D721Med (cell line): ENCODE results near the gene UBE2Q2.

Experiments
- DNase-seq: peaks from one replicate; pipeline ENCODE4 v3.0.0; 2011; ENCODE audit warnings: low spot score; ENCODE audit not compliant: insufficient read length
- FAIRE-seq: peaks from 2 replicates; lab custom pipeline; 2011; peaks lifted over from hg19 to GRCh38; lab: Jason Lieb, UNC
- CTCF ChIP-seq: IDR thresholded peaks from 2 replicates; pipeline ENCODE4 v1.5.1; 2012; ENCODE audit warnings: mild to moderate bottlenecking, control low read depth; ENCODE audit not compliant: insufficient read depth; ENCODE audit errors: missing control alignments

UBE2Q2 gene

GRCh38 chr15:75920079-75920478 lies 76.8 kb downstream of the UBE2Q2 start:
- TF ChIP-seq CTCF: no peak
- no peak for DNase-seq
- FAIRE-seq: no peak

- FAIRE-seq (peak; percentile 69), DNase-seq (no peak)
- TF ChIP-seq CTCF: peak; percentile 47
Measured at GRCh38 chr15:75921732-75922703, 78.8 kb downstream of the UBE2Q2 start.

- no peak for DNase-seq
- TF ChIP-seq CTCF: no peak
- no peak for FAIRE-seq
Measured at GRCh38 chr15:75923756-75924155, 80.5 kb downstream of the UBE2Q2 start.

- FAIRE-seq: no peak
- no peak for DNase-seq
- no peak for TF ChIP-seq CTCF
Measured at GRCh38 chr15:75924576-75924975, 81.3 kb downstream of the UBE2Q2 start.

GRCh38 chr15:75925440-75925839 lies 82.2 kb downstream of the UBE2Q2 start:
- no peak for TF ChIP-seq CTCF
- DNase-seq (no peak), FAIRE-seq (no peak)

- no peak for TF ChIP-seq CTCF
- DNase-seq: no peak
- no peak for FAIRE-seq
Measured at GRCh38 chr15:75926931-75927330, 83.7 kb downstream of the UBE2Q2 start.

GRCh38 chr15:75927601-75928000 lies 84.4 kb downstream of the UBE2Q2 start:
- FAIRE-seq: no peak
- no peak for TF ChIP-seq CTCF
- DNase-seq: no peak
